ENCODE measurements around the gene STK32B.
A peak's percentile ranks its signal among the peaks of the same experiment; 100 is the strongest.
"Not testable (repeated sequence)": the region's sequence is repeated elsewhere in the genome, so short reads cannot be mapped to it uniquely, and the experiment has no call there.

STK32B gene

GRCh38 chr4:5217421-5217820, 166.1 kb downstream of the STK32B start:
- DNase-seq (ENCODE audit: low read depth, low spot score) = no peak
- no peak overlapping the region for H3K4me3 ChIP-seq (ENCODE audit: low read length)

DNA sequence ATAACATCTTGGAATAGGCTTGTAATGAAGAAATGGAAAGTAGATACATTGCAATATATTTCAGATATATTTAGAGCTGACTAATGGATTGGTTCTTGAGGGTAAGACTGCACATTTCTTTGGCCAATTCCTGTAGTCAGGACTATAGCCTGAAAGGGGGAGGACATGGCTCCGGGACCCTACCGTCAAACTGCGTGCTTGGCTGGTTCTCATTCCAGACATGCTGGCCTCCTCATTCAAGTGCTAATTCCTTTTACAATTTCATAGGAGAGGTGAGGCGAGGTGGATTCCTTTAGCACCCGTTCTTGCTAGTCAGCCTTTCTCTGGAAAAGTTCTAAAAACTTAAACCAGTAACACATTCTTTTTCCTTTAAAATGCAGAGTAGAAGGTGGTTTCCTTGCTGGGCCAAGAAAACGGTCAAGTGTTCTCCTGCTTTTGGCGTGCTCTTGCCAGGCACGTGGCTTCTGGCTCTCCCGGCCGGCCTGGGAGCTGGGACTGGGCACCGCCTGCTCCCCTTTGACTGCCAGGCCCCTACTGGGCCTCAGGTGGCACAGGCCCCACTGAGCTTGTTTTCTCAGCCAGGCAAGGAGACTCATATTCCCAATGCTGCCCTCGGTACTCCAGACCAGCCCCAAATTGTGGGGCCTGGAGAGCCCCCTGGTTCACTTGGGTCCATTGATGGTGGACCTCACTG, 167.2 kb downstream of the STK32B start:
- H3K4me3 ChIP-seq (ENCODE audit: low read length) = no peak overlapping the region
- no peak for DNase-seq (ENCODE audit: low read depth, low spot score)

DNA sequence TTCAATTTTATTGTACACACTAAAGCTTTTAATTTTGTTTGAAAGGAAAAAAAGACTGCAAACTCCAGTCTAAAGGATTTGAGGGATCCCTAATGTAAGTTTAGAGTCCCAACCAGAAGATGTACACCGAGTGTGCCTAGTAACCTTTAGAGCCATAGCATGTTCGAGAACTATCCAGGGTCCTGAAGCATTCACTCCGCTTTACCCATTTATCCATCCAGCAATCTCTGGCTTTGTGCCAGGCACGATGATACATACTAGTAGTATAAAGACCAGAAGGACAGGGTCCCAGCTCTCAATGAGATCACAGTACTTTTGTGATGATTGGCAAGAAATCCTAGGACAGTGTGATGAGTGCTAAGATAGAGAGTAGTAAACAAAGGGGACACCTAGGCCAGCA, 168.7 kb downstream of the STK32B start:
- no peak overlapping the region for H3K4me3 ChIP-seq (ENCODE audit: low read length)
- DNase-seq (ENCODE audit: low read depth, low spot score) = peak; percentile 25

DNA sequence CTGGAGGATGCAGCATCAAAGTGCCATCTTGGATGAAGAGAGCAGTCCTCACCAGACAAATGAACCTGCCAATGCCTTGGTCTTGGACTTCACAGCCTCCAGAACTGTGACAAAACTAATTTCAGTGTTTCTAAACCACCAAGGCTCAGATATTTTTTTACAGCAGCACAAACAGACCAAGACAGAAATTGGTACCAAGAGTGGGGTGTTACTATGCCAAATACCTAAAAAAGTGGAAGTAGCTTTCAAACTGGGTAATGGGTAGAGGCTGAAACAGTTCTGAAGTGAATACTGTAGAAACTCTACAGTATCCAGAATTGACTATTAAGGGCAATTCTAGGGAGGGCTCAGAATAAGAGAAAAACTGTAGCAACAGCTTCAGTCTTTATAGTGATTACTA, 170.8 kb downstream of the STK32B start:
- no peak overlapping the region for H3K4me3 ChIP-seq (ENCODE audit: low read length)
- no peak for DNase-seq (ENCODE audit: low read depth, low spot score)

GRCh38 chr4:5222951-5223350, 171.7 kb downstream of the STK32B start:
- no peak overlapping the region for H3K4me3 ChIP-seq (ENCODE audit: low read length)
- DNase-seq (ENCODE audit: low read depth, low spot score) = no peak

GRCh38 chr4:5224340-5224739, 173.1 kb downstream of the STK32B start:
- no peak overlapping the region for H3K4me3 ChIP-seq (ENCODE audit: low read length)
- no peak for DNase-seq (ENCODE audit: low read depth, low spot score)

DNA sequence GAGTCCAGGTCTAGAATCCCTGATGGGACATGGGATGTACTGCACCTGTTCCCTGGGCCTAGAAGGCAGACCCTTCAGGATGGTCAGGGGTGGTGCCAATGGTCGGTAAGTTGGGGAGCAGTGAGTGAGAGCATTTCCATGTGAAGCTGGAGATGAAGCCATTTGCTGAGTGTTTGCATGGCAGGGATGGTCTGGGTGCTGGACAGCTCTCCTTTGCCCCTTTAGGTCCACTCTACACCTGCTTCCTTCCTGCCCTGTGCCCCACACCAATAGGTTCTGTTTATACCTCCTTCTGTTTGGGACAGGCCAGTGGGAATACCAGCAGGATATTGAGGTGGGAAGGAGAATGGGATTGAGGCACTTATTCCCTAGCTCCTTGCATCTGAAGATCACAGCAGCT, 181.3 kb downstream of the STK32B start:
- no peak for DNase-seq (ENCODE audit: low read depth, low spot score)
- H3K4me3 ChIP-seq (ENCODE audit: low read length) = no peak overlapping the region

GRCh38 chr4:5237086-5237660, 185.9 kb downstream of the STK32B start:
- H3K4me3 ChIP-seq (ENCODE audit: low read length) = no peak overlapping the region
- no peak for DNase-seq (ENCODE audit: low read depth, low spot score)

GRCh38 chr4:5238173-5238572, 186.9 kb downstream of the STK32B start:
- H3K4me3 ChIP-seq (ENCODE audit: low read length) = no peak overlapping the region
- no peak for DNase-seq (ENCODE audit: low read depth, low spot score)

DNA sequence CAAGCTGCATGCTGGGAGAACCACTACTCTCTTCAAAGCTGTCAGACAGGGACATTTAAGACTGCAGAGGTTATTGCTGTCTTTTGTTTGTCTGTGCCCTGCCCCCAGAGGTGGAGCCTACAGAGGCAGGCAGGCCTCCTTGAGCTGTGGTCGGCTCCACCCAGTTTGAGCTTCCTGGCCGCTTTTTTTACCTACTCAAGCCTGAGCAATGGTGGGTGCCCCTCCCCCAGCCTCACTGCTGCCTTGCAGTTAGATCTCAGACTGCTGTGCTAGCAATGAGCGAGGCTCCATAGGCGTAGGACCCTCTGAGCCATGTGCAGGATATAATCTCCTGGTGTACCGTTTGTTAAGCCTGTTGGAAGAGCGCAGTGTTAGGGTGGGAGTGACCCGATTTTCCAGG, 195.8 kb downstream of the STK32B start:
- not testable (repeated sequence) for H3K4me3 ChIP-seq (ENCODE audit: low read length)
- peak; percentile 34 for DNase-seq (ENCODE audit: low read depth, low spot score)

DNA sequence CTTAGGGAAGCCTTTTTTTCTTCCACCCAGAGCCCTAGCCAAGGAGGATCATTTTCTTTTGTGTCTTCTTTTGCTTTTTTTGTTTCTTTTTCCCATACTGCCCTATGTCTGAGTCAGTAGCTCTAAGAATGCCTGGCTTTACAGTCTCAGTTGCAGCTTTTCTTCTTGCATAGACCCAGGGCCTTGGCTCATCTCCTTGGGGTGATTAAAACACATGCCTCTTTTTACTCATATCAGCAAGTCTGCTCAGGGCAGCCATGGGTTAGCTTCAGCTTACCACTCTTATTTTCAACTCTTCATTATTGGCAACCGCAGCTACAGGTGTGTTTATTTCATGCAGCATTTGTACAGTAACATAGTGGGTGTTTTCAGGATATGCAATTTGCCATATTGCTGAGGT, 196.5 kb downstream of the STK32B start:
- H3K4me3 ChIP-seq (ENCODE audit: low read length) = no peak overlapping the region
- DNase-seq (ENCODE audit: low read depth, low spot score) = no peak

DNA sequence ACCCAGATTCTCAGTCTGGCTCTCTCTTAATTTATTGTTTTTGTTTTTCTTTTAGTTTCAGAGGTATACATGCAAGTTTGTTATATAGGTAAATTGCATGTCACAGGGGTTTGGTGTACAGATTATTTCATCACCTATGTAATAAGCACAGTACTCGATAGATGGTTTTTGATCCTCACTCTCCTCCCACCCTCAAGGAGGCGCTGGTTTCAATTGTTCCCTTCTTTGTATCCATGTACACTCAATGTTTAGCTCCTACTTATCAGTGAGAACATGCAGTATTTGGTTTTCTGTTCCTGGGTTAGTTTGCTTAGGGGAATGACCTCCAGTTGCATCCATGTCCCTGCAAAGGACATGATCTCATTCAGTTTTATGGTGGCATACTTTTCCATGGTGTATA, 198.4 kb downstream of the STK32B start:
- DNase-seq (ENCODE audit: low read depth, low spot score) = no peak
- H3K4me3 ChIP-seq (ENCODE audit: low read length) = no peak overlapping the region

GRCh38 chr4:5250536-5250935, 199.3 kb downstream of the STK32B start:
- H3K4me3 ChIP-seq (ENCODE audit: low read length); DNase-seq (ENCODE audit: low read depth, low spot score): not testable (repeated sequence)

DNA sequence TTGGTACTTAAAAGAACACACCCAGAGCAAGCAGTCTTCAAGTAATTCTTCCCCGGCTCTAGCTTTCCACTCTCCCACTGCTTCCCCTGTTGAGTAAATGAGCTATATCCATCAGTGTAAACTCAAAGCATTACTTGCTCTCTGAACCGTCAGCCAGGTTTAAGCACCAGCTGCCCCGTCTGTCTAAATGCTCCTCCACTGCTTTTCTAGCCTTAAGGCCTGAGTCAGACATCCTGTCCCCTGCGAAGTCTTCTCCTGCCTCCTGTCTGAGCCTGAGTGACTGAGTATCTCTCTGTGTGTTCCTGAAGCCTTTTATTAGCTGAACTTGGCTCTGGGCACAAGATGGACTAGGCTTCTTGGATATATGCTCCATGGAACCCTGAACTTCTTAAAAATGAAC, 205.1 kb downstream of the STK32B start:
- DNase-seq (ENCODE audit: low read depth, low spot score) = no peak
- H3K4me3 ChIP-seq (ENCODE audit: low read length) = no peak overlapping the region

DNA sequence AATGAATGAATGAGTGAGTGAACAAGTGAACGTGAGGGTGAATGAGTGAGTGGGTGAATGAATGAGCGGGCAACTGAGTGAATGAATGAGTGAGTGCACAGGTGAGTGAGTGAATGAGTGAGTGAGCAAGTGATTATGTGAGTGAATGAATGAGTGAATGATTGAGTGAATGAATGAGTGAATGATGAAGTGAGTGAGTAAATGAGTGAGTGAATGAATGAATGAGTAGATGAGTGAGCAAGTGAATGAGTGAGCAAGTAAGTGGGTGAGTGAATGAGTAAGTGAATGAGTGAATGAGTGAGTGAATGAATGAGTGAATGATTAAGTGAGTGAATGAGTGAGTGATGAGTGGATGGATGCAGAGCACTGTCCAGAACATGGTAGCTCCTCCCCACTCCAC, 205.8 kb downstream of the STK32B start:
- no peak for DNase-seq (ENCODE audit: low read depth, low spot score)
- no peak overlapping the region for H3K4me3 ChIP-seq (ENCODE audit: low read length)

DNA sequence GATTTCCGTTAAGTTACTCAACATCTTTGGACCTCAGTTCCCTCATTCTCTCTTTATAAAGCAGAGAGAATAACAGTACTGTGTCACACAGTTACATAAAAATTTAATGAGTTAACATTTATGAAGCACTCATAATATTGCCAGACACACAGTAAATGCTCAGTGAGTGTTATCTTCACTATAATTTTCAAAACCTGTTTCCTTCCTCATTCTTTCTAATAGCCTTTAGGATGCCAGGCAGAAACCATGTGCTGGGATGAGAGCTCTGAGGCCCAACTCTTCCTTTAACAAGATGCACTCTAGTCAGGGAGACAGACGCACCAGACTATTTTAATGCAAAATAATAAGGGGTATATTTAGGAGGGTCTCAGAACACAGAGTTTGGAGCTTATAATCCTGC, 208.2 kb downstream of the STK32B start:
- no peak for DNase-seq (ENCODE audit: low read depth, low spot score)
- no peak overlapping the region for H3K4me3 ChIP-seq (ENCODE audit: low read length)

GRCh38 chr4:5260121-5260520, 208.8 kb downstream of the STK32B start:
- DNase-seq (ENCODE audit: low read depth, low spot score) = no peak
- no peak overlapping the region for H3K4me3 ChIP-seq (ENCODE audit: low read length)

GRCh38 chr4:5261866-5262265, 210.6 kb downstream of the STK32B start:
- no peak for DNase-seq (ENCODE audit: low read depth, low spot score)
- H3K4me3 ChIP-seq (ENCODE audit: low read length) = no peak overlapping the region

GRCh38 chr4:5266991-5267390, 215.7 kb downstream of the STK32B start:
- DNase-seq (ENCODE audit: low read depth, low spot score) = no peak

DNA sequence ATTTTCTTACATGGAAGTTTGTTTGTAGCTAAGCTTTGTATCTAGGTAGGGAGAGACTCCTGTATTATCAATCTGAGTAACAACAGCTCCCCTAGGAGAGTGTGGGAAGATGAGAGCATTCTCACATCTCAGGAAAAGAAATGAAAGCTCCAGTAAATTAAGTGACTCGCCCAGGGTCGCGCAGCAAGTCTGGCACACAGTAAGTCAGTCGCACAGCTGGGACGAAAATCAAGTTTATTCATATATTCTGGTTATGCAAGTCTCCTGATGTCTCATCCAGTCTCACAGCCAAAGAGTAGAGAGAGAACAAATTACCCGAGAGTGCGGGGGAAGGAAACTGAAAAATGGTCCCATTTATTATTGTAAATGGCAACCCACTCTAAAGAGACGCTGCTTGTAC, 216.1 kb downstream of the STK32B start:
- no peak for DNase-seq (ENCODE audit: low read depth, low spot score)
- no peak overlapping the region for H3K4me3 ChIP-seq (ENCODE audit: low read length)

More at GRCh38 chr4:5266991-5267390, 215.7 kb downstream of the STK32B start:
- no peak overlapping the region for H3K4me3 ChIP-seq (ENCODE audit: low read length)

DNA sequence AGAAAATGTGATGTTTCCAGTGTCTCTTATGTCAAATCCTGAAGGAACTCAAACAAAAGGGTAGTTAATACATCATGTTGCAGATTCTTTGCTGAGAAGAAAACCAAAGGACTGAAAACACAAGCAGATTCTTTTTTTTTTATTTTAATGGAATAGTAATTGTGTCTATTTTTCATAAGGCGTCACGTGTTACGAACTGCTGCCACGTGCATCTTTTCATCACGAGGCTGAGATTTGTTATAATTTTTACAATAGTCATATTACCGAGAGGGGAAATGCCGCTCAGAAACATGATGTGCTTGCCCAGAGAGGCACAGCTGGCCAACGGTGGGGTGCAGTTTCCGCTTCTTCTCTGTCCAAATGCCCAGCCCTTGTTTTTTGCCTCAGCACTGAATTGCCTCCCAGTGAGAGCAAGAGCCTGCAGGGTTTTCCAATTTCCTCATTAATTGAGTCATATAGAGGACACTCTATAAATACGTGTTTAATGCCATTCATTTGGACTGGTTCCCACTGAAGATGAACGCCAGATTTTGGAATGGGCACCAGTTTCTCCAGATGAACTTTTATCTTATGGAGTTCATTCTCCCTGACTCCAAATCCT, 225.3 kb downstream of the STK32B start:
- DNase-seq (ENCODE audit: low read depth, low spot score) = no peak
- no peak overlapping the region for H3K4me3 ChIP-seq (ENCODE audit: low read length)
